HL-60/S4 (cell line): Measurements from ENCODE around the gene INHA.

Experiments
- in situ Hi-C: fragments of 300-500 bp; cut with MboI; formaldehyde crosslinking; loops from 2 replicates; pipeline ENCODE4 v1.14.3; 2022; ENCODE audit warnings: low sequenced_read_pairs

The INHA gene

DNA sequence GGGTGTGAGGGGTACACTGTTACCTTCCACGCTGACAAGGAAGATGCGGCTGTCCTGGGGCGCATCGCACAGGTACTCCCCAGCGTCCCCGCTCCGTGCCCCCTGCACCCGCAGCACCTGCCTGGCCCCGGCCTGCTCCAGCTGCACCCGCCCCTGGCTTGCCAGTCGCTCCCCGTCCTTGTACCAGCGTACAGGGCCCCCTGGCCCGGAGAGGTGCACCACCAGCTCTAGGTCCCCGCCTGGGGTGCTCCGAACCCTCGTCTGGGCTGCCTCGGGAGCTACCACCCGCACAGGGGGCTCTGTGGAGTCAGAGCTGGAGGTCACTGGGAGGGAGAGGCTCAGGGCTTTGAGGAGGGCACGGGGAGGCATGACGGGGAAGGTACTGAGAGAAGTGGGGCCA lies 14.8 kb upstream of the INHA start:
- in situ Hi-C loops: no loop called here

DNA sequence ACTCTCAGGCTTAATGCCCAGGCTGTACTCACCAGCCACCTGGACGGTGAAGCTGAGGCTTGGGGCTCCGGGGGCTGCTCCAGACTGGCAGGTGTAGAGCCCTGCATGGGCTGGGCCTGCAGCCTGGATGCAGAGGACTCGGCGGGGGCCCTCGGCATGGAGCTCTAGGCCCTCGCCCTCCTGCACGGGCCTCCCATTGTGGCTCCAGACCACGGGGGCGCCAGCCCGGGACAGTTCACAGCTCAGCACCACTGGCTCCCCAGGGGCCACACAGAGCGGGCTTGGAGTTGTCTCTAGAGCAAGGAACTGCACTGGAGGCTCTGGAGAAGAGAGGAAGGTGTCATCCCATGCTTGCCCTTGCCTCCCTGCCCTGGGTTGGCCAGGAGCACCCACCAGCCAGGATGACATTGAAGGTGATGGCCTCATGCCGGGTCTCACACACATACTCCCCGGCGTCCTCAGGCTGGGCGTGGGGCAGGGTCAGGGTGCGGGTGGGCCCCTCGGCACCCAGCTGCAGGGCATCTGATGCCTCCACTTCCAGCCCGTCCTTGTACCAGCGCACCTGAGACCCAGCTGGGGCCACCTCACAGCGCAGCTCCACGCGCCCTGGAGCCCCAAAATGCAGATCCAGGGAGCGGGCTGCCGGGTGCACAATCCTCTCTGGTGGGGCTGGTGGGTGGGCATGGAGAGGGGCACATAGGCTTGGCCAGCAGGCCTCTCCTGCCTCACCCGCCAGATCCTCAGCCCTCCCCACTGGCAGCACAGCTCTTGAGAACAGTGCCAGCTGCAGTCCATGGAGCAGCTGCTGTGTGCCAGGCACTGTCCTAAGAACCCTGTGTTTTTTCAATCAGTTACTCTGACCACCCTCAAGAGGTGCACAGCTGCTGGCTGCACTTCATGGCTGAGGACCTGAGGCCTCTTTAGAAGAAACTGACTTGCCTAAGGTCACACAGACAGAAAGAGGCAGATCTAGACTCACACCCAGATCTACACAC lies 14.0 kb upstream of the INHA start:
- in situ Hi-C loops: no loop called here

DNA sequence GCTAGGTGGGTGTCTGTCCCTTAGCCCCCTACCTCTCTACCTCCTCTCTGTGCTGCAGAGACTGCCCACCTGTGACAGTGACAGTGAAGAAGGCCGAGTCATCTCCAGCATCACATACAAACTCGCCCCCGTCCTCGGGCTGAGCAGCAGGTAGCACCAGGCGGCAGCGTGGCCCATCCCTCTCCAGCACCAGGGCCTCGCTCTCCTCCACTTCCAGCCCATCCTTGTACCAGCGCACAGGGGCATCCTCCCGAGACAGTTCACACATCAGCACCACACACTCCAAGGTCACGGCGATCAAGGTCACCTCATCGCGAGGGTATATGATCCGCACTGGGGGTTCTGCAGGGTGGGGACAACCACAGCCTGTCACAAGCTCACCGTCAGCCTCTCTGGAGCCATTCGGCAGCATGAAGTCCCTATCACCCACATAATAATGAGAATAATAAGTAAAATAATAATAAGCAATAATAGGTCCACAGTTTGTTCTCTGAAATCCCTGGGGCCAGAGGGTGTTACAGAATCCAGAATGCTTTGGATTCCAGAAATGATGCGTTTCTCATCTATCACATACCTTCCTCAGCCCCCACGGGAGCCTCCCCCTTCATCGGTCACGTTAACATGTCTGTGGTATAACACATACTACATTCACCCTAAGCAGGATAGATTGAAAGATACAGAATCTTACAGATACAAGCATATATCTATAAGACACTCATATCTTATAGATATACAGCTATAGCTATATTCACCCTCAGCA lies 12.8 kb upstream of the INHA start:
- in situ Hi-C loops: no loop called here

DNA sequence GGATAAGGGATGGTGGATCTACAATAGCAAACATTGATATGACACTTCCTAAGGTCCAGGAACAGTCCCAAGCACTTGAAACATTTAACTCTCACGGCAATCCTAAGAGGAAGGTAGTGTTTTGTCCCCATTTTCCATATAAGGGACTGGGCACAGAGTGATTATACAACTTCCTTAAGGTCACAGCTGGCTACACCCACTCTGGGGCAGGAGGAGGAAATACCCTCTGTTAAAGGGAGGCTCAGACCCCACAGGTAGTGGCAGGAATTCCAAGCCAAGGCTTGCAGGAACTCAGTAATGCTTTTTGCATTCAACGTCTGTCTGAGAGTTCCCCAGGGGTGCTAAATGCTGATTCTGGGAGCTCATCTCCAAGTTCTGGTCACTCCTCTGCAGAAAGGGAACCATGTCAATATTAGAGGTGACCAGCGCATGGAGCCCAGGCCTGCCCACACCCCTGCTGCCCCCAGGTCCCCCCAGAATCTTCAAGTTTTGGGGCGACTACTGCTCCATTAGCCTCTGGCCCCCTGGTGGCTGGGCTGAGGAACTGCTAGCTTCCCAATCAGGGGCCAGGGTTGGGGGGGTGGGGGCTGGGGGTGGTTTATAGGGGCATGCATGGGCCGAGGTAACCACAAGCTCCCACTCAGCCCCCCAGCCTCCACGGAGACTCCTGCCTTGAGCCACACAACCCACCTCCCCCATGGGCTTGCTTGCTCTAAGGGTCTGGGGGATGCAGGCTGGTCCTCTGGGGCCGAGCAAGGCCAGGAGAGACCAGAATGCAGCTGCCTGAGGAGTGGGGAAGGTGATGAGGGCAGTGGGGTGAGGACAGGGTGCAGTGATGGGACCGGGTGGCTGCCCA lies 11.8 kb upstream of the INHA start:
- in situ Hi-C loops: no loop called here

DNA sequence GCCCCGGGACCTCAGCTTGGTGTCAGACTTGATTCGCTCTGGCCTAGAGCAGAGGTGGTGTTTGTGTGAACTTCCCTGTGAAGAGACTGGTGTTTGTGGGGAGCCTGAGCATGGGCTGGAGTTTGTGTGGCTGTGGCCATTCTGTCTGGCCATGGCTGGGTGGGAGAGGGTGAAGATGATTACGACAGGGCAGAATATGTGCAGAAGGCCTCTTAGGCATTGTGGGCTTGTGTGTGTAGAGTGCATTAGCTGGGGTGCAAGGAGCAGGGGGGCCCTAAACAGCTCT lies 11.3 kb upstream of the INHA start:
- in situ Hi-C loops: no loop called here

GRCh38 chr2:219561179-219562048 lies 10.7 kb upstream of the INHA start:
- in situ Hi-C loops: no loop called here

DNA sequence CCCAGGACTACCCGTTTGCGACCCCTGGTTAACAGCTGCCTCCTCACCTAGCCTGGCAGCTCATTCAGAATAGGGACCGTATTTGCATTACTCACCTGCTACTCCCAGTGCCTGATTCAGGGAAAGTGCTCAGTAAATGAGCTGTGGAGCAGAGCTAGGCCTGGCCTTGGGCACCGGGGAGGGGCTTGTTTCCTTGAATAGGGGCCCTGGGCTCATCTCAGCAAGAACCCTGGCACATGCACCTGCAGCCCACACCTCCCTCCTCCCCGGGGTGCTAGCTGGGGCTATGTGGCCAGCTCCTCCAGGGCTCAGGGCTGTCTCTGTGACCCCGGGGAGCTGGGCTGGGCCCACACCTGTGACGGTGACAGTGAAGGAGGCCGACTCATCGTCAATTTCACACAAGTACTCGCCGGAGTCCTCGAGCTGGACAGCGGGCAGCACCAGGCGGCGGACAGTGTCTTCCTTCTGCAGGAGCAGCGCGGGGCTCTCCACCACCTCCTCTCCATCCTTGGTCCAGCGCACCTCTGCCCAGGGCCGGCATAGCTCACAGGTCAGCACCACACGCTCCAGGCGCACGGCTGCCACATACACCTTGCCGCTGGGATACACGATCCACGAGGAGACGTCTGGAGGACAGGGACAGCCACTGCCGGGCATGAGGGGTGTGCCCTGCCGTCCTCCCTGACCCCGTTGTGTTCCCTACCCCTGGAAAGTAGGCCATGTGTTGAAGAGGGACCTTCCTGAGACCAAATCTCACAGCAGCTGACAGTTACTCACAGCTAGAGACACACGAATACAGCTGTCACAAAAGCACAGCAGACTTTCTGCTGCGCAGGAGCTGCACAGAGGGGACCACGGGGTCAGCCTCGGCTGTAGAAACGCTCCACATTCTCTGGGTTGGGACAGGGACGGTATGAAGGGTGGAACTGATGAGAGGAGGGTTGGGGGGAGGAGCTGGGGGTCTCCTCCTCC lies 9.8 kb upstream of the INHA start:
- in situ Hi-C loops: no loop called here

DNA sequence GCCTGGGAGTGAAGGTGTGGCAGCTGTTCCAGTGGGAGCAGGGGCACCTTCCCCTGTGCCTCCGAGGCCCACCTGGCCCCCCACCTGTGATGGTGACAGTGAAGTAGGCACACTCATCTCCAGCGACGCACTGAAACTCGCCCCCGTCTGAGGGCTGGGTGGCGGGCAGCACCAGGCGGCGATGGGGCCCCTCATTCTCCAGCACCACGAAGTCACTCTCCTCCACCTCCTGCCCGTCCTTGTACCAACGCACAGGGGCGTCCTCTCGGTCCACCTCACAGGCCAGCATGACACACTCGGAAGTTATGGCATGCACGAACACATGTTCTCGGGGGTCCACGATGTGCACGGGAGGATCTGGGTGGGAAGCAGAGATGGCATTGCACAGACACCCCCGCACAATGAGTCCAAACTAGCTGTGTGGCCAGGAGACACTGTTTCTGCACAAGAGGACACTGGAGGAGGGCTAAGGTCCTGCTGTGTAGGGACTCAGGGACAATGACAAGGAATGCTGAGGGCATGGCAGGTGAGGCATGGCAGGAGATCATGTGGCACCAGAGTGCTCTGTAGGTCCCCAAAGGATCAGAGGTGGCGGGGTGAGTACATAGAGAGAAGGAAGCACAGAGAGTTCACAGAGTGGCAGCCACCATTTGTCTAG lies 8.7 kb upstream of the INHA start:
- in situ Hi-C loops: no loop called here

DNA sequence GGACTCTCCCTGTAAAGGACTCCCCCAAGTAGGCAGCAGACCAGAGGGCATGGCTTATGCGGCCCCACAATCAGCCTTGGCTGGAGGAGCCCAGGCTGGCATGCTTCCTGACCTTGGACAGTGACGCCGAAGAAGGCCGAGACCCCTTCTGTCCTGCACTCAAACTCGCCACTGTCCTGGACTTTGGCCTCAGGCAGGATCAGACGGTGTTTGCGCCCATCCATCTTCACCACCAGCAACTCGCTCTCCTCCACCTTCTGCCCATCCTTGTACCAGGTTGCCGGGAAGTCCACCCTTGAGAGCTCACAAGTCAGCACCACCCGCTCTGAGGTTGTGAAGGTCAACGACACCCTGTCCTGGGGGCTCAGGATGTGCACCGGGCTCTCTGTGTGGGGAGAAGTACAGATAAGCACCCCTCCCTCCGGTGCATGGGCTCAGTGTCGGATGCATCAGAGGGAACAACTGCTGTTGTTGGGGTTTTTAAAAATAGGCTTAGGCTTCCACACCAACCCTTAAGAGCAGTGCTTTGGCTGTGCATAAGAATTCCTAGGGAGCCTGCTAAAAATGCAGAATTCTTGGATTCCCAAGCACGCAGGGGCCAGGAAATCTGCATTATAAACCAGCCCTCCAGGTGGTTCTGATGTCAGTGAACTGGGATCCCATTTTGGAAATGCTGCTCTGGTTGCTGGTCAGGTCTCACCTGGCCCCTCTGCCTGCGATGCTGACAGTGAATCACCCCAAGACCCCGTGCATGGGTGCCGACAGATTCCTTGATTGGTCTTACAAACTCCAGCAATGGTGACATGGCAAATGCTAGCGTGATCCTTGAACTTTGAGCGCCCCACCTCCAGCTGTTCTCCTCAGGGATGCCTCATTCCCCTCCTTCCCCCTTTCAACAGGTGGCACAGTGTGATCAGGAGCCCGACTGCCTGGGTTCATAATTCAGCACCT lies 6.7 kb upstream of the INHA start:
- in situ Hi-C loops: no loop called here

GRCh38 chr2:219566640-219567039 lies 5.5 kb upstream of the INHA start:
- in situ Hi-C loops: no loop called here

DNA sequence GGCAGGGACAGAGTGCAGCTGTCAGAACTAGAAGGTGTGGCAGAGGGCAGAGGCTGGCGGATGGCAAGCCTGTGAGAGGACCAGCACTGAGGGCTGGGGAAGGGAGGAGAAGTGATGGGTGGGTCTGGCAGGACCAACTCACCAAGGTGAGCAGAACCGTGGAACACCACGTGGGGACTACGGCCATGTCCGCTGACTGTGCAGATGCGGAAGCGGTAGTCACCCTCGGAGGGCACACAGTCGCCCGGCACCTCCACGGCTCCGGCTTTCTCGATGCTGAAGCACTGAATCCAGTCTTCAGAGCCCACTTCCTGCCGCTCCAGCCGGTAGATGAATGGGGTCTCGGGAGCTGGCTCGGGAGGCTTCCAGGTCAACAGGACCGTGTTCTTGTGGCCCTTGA lies 5.0 kb upstream of the INHA start:
- in situ Hi-C loops: no loop called here

- in situ Hi-C loops: no loop called here
Measured at GRCh38 chr2:219567791-219568361, 4.2 kb upstream of the INHA start.

GRCh38 chr2:219569041-219569440 lies 3.1 kb upstream of the INHA start:
- in situ Hi-C loops: no loop called here

DNA sequence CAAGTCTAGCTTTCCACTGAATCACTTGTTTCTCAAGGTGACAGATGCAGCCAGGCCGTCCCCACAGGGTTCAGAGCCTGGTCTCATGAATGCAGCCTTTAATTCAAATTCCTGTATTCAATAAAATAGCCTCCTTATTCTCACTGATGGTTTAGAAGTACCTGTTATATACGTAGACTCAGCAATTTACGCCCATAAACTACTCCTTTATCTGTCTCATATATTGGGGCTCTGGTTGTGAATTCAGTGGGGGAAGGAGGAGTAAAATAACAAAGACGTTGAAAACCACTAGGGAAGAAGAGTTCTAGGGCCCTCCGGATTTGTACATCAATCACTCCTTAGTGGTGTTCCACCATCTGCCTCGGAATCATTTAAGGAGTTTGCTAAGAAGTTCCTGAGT lies 2.5 kb upstream of the INHA start:
- in situ Hi-C loops: no loop called here

- in situ Hi-C loops: no loop called here
Measured at GRCh38 chr2:219570194-219570923, 1.8 kb upstream of the INHA start.

- in situ Hi-C loops: no loop called here
Measured at GRCh38 chr2:219570924-219571310, 1.2 kb upstream of the INHA start.
